Psoas muscle (tissue), 8 donors: ENCODE data around the gene MT1M. TPM values are rescaled to one million over a fixed set of nuclear protein-coding genes. Genes with fewer than 3 reads are reported as not detected.

Source experiments
- ATAC-seq, 4 donors: fragments of 200-7000 bp; cut with Tn5 transposase; one replicate each; pipeline ENCODE4 v1.9.1; 2020; ENCODE audit warnings: moderate library complexity in 3 of 4, mild to moderate bottlenecking in 2 of 4
- DNase-seq, 2 donors: peaks; one replicate each; pipeline ENCODE4 v3.0.0-alpha.2; 2020
- H3K27ac ChIP-seq: fragments of 200-600 bp; one replicate; pipeline ENCODE4 v1.8.0; 2022
- H3K27me3 ChIP-seq, 3 donors: fragments of 200-600 bp in 1 of 3; one replicate each; pipeline versions ENCODE4 v1.6.1 to v1.8.0; 2013 to 2022; ENCODE audit warnings: low read length in 2 of 3, mild to moderate bottlenecking in 2 of 3, moderate library complexity in 1 of 3; ENCODE audit not compliant: insufficient read depth in 3 of 3
- H3K36me3 ChIP-seq, 2 donors: fragments of 200-600 bp in 1 of 2; one replicate each; pipeline versions ENCODE4 v1.6.1 to v1.8.0; 2013 to 2022; ENCODE audit warnings: low read depth in 1 of 2, mild to moderate bottlenecking in 1 of 2, moderate library complexity in 1 of 2; ENCODE audit not compliant: insufficient read depth in 1 of 2
- H3K4me1 ChIP-seq: fragments of 200-600 bp; one replicate; pipeline ENCODE4 v1.8.0; 2022
- H3K4me3 ChIP-seq: fragments of 200-600 bp; one replicate; pipeline ENCODE4 v1.8.0; 2022; ENCODE audit warnings: mild to moderate bottlenecking
- H3K9me3 ChIP-seq: fragments of 200-600 bp; one replicate; pipeline ENCODE4 v1.8.0; 2022
- CTCF ChIP-seq: fragments of 200-600 bp; IDR thresholded peaks from one replicate; pipeline ENCODE4 v1.8.0; 2022; ENCODE audit warnings: antibody characterized with exemption
- WGBS, 3 donors: extraction: QIAGEN DNeasy Blood & Tissue Kit; methylation state at CpG; one replicate each; pipeline versions ENCODE4 v1.1.6 to v1.1.7; 2013; 5-methylcytosine and 5-hydroxymethylcytosine counted together
- intact Hi-C, 2 donors: fragments of 100-400 bp; cut with DNase I; formaldehyde crosslinking; loops; one replicate each; pipeline versions ENCODE4 v1.11.0 to v1.14.2; 2022
- polyA plus RNA-seq, 3 donors: library from polyadenylated mRNA; stranded (reverse); fragments of 200-250 nt; gene quantifications; one replicate each; pipeline ENCODE4 v1.2.3, GENCODE V29; 2013
- total RNA-seq, 4 donors: library from RNA; stranded (reverse); fragmentation: NEBNext Ultra II Directional in 2 of 4; extraction: Animal tissue kit (Norgen Biotek cat#: 25700) in 2 of 4; gene quantifications; one replicate each; pipeline versions ENCODE4 v1.2.1 to v1.2.4, GENCODE V29; 2021 to 2023
- donor health status: healthy with polysubstance abuse.
- donor health status: DM: no; HTN: no; CAD: no; lungs with moderate emphysema.
- donor health status: Bipolar disorder and iron deficiency.
- donor health status: healthy.
- donor health status: DM: yes; HTN: yes; CAD: no.
- donor health status: DM: no; HTN: no; CAD: no.
- donor health status: DM: no; HTN: no; CAD: no.
- donor health status: DM: yes; HTN: yes; CAD: no.

Gene MT1M
- total and polyA plus RNA-seq, 7 donors = 1.4 to 569 (median 22.8) TPM

GRCh38 chr16:56614549-56614991, 17.9 kb upstream of the MT1M start:
- Histone ChIP-seq H3K27ac (no peak overlapping the region), H3K9me3 (no peaks in the 10 kb centered on the region), H3K27me3 (no peaks in the 10 kb centered on the region), H3K4me1 (peaks cover 33% of the 10 kb centered on the region), H3K4me3 (no peak overlapping the region), H3K36me3 (no peaks in the 10 kb centered on the region)
- DNase-seq (no peak), ATAC-seq (no peak)
- TF ChIP-seq CTCF = no peak
- intact Hi-C loops = no loop called here

GRCh38 chr16:56615353-56615752, 17.1 kb upstream of the MT1M start:
- no peaks in the 10 kb centered on the region for H3K9me3 ChIP-seq
- ATAC-seq = no peak
- DNase-seq = no peak
- H3K4me3 ChIP-seq = no peak overlapping the region
- no peak overlapping the region for H3K27ac ChIP-seq
- no peaks in the 10 kb centered on the region for H3K27me3 ChIP-seq
- intact Hi-C loops = no loop called here
- 94 to 98% (median 98%) methylated on average over 3 of the region's 3 CpGs for WGBS, 3 donors
- H3K36me3 ChIP-seq = no peaks in the 10 kb centered on the region
- TF ChIP-seq CTCF = no peak
- peaks cover 26% of the 10 kb centered on the region for H3K4me1 ChIP-seq

- H3K27ac ChIP-seq = peak overlapping the region; percentile 75
- ATAC-seq = peak; percentile 4 to 20 (median 11)
- H3K4me3 ChIP-seq = peak overlapping the region; percentile 64
- TF ChIP-seq CTCF = no peak
- H3K4me1 ChIP-seq = peaks cover 12% of the 10 kb centered on the region
- no peak for DNase-seq
- H3K36me3 ChIP-seq = no peaks in the 10 kb centered on the region
- no peaks in the 10 kb centered on the region for H3K9me3 ChIP-seq
- no peaks in the 10 kb centered on the region for H3K27me3 ChIP-seq
- WGBS, 3 donors = 53 to 63% (median 61%) methylated on average over 20 to 23 of the region's 23 CpGs
- intact Hi-C loops = no loop called here
Observed at GRCh38 chr16:56616608-56617211, 15.7 kb upstream of the MT1M start.

GRCh38 chr16:56617212-56618085, 15.0 kb upstream of the MT1M start:
- no peaks in the 10 kb centered on the region for H3K36me3 ChIP-seq
- WGBS, 3 donors = 2 to 3% (median 3%) methylated on average over 30 to 41 of the region's 41 CpGs
- DNase-seq (peak; percentile 89 to 91), ATAC-seq (peak; percentile 91 to 96 (median 94))
- H3K4me3 ChIP-seq = peak overlapping the region; percentile 64
- H3K27me3 ChIP-seq = no peaks in the 10 kb centered on the region
- H3K9me3 ChIP-seq = no peaks in the 10 kb centered on the region
- H3K27ac ChIP-seq = peak overlapping the region; percentile 75
- intact Hi-C loops = no loop called here
- H3K4me1 ChIP-seq = peaks cover 7% of the 10 kb centered on the region
- TF ChIP-seq CTCF = no peak
